HG03097 (cell line): ENCODE results near the gene FEZF2.

ENCODE experiments used
- ATAC-seq: cut with Tn5 transposase; IDR thresholded peaks from one replicate; pipeline ENCODE4 v1.9.1; 2021; ENCODE audit not compliant: unreplicated experiment, low FRiP score

The FEZF2 gene

DNA sequence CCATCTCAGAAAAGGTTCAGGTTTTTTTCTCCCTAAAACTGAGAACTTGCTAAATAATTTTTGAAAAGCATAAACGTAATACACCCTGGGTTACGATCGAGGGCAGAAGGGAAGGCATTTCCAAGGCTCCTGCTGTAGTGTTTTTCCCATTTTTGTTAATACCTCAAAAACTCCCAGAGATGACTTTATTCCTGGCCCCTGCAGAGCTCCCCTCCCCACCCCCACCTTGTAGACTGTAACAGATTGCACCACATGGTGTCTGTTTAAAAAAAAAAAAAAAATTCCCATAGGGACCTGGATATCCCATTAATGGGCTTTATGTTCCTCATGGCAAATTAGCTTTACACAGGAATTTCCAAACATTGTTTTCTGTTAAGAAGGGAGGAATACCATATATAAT is 38.2 kb downstream of the FEZF2 start:
- ATAC-seq, result no peak

DNA sequence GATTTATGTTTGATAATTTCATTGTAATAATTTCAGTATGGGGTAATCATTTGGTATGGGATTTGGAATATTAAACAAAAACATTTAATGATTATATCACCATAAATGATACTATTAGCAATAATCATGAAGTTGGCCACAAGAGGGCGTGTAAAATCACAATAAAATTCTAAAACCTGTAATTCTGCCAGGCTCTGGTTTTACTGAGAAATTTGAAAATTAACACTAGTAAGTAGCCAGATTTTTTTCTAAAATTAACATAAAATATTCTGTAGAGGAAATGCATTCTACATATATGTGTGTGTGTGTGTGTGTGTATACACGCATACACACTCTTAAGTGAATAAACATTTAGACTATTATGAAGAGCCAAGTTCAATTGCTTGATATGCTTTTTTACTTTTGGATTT is 40.5 kb downstream of the FEZF2 start:
- ATAC-seq, result no peak

DNA sequence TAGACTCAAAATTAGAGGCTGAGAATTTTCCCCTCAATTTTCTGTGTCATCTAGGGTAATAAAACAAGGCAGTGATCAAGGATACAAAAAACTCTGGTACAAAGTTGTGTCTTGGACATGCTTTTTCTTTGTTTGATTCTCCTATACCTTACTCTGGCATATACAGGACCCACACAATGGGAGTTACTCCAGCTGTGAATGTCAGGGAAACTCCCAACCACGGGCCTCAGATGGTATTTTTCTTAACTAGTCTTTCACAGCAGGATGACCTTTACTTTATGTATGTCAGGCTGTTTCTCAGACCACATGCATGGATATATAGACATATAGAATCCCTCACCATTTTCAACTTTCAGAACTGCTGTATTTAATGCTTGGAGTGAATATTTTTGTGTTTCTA is 41.3 kb downstream of the FEZF2 start:
- no peak for ATAC-seq

DNA sequence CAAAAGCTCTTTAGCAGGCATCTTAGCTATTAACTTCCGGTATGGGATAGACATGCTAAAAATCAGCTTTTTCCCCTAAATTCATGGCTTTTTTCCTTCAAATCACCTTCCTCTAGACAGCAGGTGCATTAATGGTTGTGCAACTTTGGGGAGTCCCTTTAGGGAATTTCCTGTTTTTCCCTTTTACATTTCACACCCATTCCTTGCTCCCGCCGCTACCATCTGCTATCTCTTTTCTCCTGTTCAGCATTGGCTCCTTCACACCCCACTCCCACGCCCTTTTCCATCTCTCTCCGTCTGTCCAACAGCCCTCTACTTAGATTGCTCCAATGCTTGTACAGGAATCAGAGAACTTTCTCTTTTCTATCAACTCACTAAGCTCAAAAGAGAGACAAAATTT is 43.4 kb downstream of the FEZF2 start:
- ATAC-seq, result no peak

DNA sequence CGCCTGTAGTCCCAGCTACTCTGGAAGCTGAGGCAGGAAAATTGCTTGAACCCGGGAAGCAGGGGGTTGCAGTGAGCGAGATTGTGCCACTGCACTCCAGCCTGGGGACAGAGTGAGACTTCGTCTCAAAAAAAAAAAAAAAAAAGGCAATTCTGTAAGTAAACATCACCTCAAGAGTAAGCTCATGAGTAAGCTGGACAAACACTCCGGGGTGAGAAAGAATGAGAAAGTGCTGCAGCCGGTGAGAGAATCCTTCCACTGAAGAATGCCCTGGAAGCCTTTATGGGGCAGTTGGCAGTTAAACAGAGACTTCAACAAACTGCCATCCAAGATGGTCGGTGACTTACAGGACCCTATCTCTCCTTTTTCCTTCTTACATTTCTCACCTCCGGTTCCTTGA is 47.5 kb downstream of the FEZF2 start:
- ATAC-seq, result no peak

DNA sequence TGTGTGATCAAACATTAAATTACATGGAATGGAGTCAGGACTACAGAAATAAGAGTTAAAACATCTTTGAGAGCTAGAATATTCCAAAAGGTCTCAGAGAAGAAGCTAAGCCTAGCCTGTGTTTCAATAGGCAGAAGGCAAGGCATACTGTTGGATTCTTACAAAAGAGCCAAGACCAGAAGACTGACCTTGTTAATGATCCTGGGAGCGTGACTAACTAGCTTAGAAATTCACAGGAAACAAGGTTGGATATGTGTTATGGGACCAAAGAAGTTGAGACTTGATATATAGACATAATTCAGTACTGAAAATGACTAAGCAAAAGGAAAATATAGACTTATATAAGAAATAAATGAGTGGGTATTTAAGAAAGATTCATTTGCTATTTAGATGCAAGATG is 50.1 kb downstream of the FEZF2 start:
- no peak for ATAC-seq
